H1 (cell line): ENCODE data around the gene PRRG3. TPM values are rescaled to one million over a fixed set of nuclear protein-coding genes. Genes with fewer than 3 reads are reported as not detected.

ENCODE experiments used
- CTCF ChIA-PET: fragments of 300-600 bp; sonication (Branson Sonifier 250); formaldehyde crosslinking; loops from one replicate; lab custom pipeline; 2021; ENCODE audit not compliant: partially characterized antibody; lab: Charles Lee
- POLR2A ChIA-PET: fragments of 300-600 bp; sonication (Branson Sonifier 250); formaldehyde crosslinking; loops from one replicate; lab custom pipeline; 2021; ENCODE audit warnings: inconsistent platforms; ENCODE audit not compliant: partially characterized antibody; lab: Charles Lee
- DNase-seq, 2 experiments: peaks; one replicate each; pipeline versions ENCODE4 v3.0.0 to v3.0.0-alpha.2; 2010 to 2022; ENCODE audit warnings: low spot score in 2 of 2, low read depth in 1 of 2, mixed read lengths in 1 of 2
- FAIRE-seq: peaks from 2 replicates; lab custom pipeline; 2011; peaks lifted over from hg19 to GRCh38; lab: Jason Lieb, UNC
- H2AFZ ChIP-seq: 2 replicates; pipeline ENCODE4 v1.8.1; 2012; ENCODE audit warnings: low read length, inconsistent platforms
- H2AK5ac ChIP-seq: 2 replicates; pipeline ENCODE4 v1.6.1; 2013; ENCODE audit warnings: low read depth, low read length
- H2BK120ac ChIP-seq: replicated peaks from 2 replicates; pipeline ENCODE3; 2013; ENCODE audit warnings: low read depth, low read length, inconsistent platforms
- H2BK12ac ChIP-seq: 2 replicates; pipeline ENCODE4 v1.6.1; 2013; ENCODE audit warnings: low read depth, low read length
- H2BK15ac ChIP-seq: 2 replicates; pipeline ENCODE4 v1.6.1; 2013; ENCODE audit warnings: low read length
- H2BK20ac ChIP-seq: 2 replicates; pipeline ENCODE4 v1.6.1; 2013; ENCODE audit warnings: low read length
- H2BK5ac ChIP-seq: 2 replicates; pipeline ENCODE4 v1.6.1; 2013; ENCODE audit warnings: low read depth, low read length
- H3K14ac ChIP-seq: 2 replicates; pipeline ENCODE4 v1.6.1; 2013; ENCODE audit warnings: inconsistent platforms; ENCODE audit not compliant: insufficient read length
- H3K18ac ChIP-seq: 2 replicates; pipeline ENCODE4 v1.6.1; 2013; ENCODE audit warnings: low read length; ENCODE audit errors: extremely low read depth
- H3K23ac ChIP-seq: 2 replicates; pipeline ENCODE4 v1.6.1; 2013; ENCODE audit warnings: inconsistent platforms; ENCODE audit not compliant: insufficient read length
- H3K23me2 ChIP-seq: 2 replicates; pipeline ENCODE4 v1.6.1; 2013; ENCODE audit warnings: low read depth, low read length
- H3K27ac ChIP-seq: 2 replicates; pipeline ENCODE4 v1.6.1; 2011; ENCODE audit warnings: low read depth, low read length, inconsistent platforms
- H3K27me3 ChIP-seq, 4 experiments: replicated peaks in 1 of 4; 1 replicate in 1 of 4; 2 replicates in 3 of 4; pipeline versions ENCODE4 v1.6.1 to v1.8.1; 2011 to 2013; ENCODE audit warnings: low read length in 3 of 4, mild to moderate bottlenecking in 3 of 4, inconsistent platforms in 2 of 4, mixed read lengths in 2 of 4, moderate library complexity in 1 of 4; ENCODE audit not compliant: control insufficient read depth in 3 of 4, insufficient read depth in 3 of 4; ENCODE audit errors: extremely low read depth in 1 of 4
- H3K36me3 ChIP-seq, 4 experiments: 2 replicates each; pipeline versions ENCODE4 v1.6.1 to v1.8.1; 2011 to 2013; ENCODE audit warnings: mild to moderate bottlenecking in 4 of 4, low read length in 3 of 4, moderate library complexity in 2 of 4, control low read depth in 1 of 4, inconsistent platforms in 1 of 4; ENCODE audit not compliant: insufficient read depth in 4 of 4, control insufficient read depth in 2 of 4
- H3K4ac ChIP-seq: replicated peaks from 2 replicates; pipeline ENCODE3; 2013; ENCODE audit warnings: low read length, low read depth, mixed read lengths, inconsistent platforms; ENCODE audit not compliant: insufficient read length
- H3K4me1 ChIP-seq, 4 experiments: replicated peaks in 1 of 4; 1 replicate in 1 of 4; 2 replicates in 3 of 4; pipeline versions ENCODE4 v1.6.1 to v1.8.1; 2011 to 2013; ENCODE audit warnings: low read length in 3 of 4, inconsistent platforms in 2 of 4, mixed read lengths in 1 of 4; ENCODE audit not compliant: insufficient read depth in 4 of 4, control insufficient read depth in 3 of 4
- H3K4me2 ChIP-seq, 2 experiments: 2 replicates each; pipeline versions ENCODE4 v1.6.1 to v1.8.1; 2011 to 2013; ENCODE audit warnings: low read depth in 2 of 2, low read length in 2 of 2, control low read depth in 1 of 2, inconsistent platforms in 1 of 2, mild to moderate bottlenecking in 1 of 2; ENCODE audit not compliant: insufficient read depth in 1 of 2
- H3K4me3 ChIP-seq, 4 experiments: fragments of 200-600, 300-600 bp in 1 of 4; sonication (generic), shearing (Covaris generic), sonication (Bioruptor Twin) in 1 of 4; 2 replicates each; pipeline versions ENCODE4 v1.5.1 to v1.8.1; 2011 to 2016; ENCODE audit warnings: low read length in 4 of 4, low read depth in 3 of 4, control low read depth in 2 of 4, inconsistent platforms in 2 of 4, mild to moderate bottlenecking in 2 of 4, mixed read lengths in 1 of 4, moderate library complexity in 1 of 4; ENCODE audit not compliant: insufficient read depth in 2 of 4; ENCODE audit errors: extremely low read depth in 1 of 4
- H3K56ac ChIP-seq: replicated peaks from 2 replicates; pipeline ENCODE3; 2013; ENCODE audit warnings: low read depth, mild to moderate bottlenecking, mixed read lengths, low read length, inconsistent platforms; ENCODE audit not compliant: insufficient read length
- H3K79me1 ChIP-seq: 2 replicates; pipeline ENCODE4 v1.6.1; 2013; ENCODE audit warnings: low read depth, low read length, control low read depth
- H3K79me2 ChIP-seq, 2 experiments: 2 replicates each; pipeline versions ENCODE4 v1.6.1 to v1.8.1; 2012 to 2013; ENCODE audit warnings: low read length in 2 of 2, mild to moderate bottlenecking in 2 of 2, inconsistent platforms in 1 of 2; ENCODE audit not compliant: insufficient read depth in 2 of 2, control insufficient read depth in 1 of 2
- H3K9ac ChIP-seq, 4 experiments: replicated peaks in 1 of 4; 1 replicate in 1 of 4; 2 replicates in 3 of 4; pipeline versions ENCODE4 v1.6.1 to v1.8.1; 2011 to 2013; ENCODE audit warnings: low read depth in 3 of 4, low read length in 3 of 4, control low read depth in 2 of 4, mild to moderate bottlenecking in 2 of 4, moderate library complexity in 2 of 4, inconsistent platforms in 1 of 4; ENCODE audit errors: extremely low read depth in 1 of 4
- H3K9me3 ChIP-seq, 2 experiments: 2 replicates each; pipeline versions ENCODE4 v1.6.1 to v1.8.1; 2012 to 2013; ENCODE audit warnings: mild to moderate bottlenecking in 2 of 2, moderate library complexity in 2 of 2, control low read depth in 1 of 2, inconsistent platforms in 1 of 2, low read depth in 1 of 2, low read length in 1 of 2, mixed read lengths in 1 of 2; ENCODE audit not compliant: insufficient read depth in 2 of 2
- H4K20me1 ChIP-seq, 2 experiments: replicated peaks in 1 of 2; 2 replicates each; pipeline versions ENCODE3 to v1.8.1; 2011 to 2013; ENCODE audit warnings: inconsistent platforms in 2 of 2, low read length in 2 of 2, mild to moderate bottlenecking in 1 of 2; ENCODE audit not compliant: insufficient read depth in 2 of 2, control insufficient read depth in 1 of 2
- H4K5ac ChIP-seq: 2 replicates; pipeline ENCODE4 v1.6.1; 2013; ENCODE audit warnings: low read length, low read depth, mixed read lengths, inconsistent platforms; ENCODE audit not compliant: insufficient read length
- H4K8ac ChIP-seq: 2 replicates; pipeline ENCODE4 v1.8.0; 2013; ENCODE audit warnings: mild to moderate bottlenecking, moderate library complexity, low read length, inconsistent platforms; ENCODE audit not compliant: insufficient read depth; ENCODE audit errors: extremely low read depth
- H4K91ac ChIP-seq: replicated peaks from 2 replicates; pipeline ENCODE3; 2013; ENCODE audit warnings: low read length, mixed read lengths, inconsistent platforms; ENCODE audit not compliant: insufficient read length
- TAF1 ChIP-seq: IDR thresholded peaks from 2 replicates; pipeline ENCODE4 v1.6.1; 2011; ENCODE audit warnings: mild to moderate bottlenecking, low read depth, low read length
- polyA plus RNA-seq, 7 experiments: library from polyadenylated mRNA; depleted of rRNA in 3 of 7; stranded (reverse) in 5 of 7; unstranded in 2 of 7; fragments of >200 nt in 5 of 7; fragments of 200-250 nt in 2 of 7; gene quantifications; 1 replicate in 5 of 7; 2 replicates in 1 of 7; 4 replicates in 1 of 7; pipeline versions ENCODE4 v1.2.1 to v1.2.3, GENCODE V29; 2011 to 2013; ENCODE audit warnings: missing spikeins in 2 of 7, mixed read lengths in 2 of 7
- total RNA-seq: library from RNA; stranded (reverse); fragmentation: NEBNext Ultra II Directional; extraction: Animal tissue kit (Norgen Biotek cat#: 25700); gene quantifications from 2 replicates; pipeline ENCODE4 v1.2.1, GENCODE V29; 2021

PRRG3 gene
- total and polyA plus RNA-seq, 2 of the 8 experiments (the other 6 are each of a cell fraction or from before 2014, with no cell fraction given) = 4.2 to 5.4 TPM

- no peak for TF ChIP-seq TAF1
- TF ChIP-seq, all 59 proteins: peak for 0
- CTCF ChIA-PET = interaction anchor here (0.6 kb wide), 1 partner anchor 916 kb away, joined by 3 read pairs; no protein-coding TSS in a partner anchor
- H2BK20ac ChIP-seq = no peak overlapping the region
- no peaks in the 10 kb centered on the region for H4K20me1 ChIP-seq
- H3K36me3 ChIP-seq = no peaks in the 10 kb centered on the region
- H3K14ac ChIP-seq = no peak overlapping the region
- no peak overlapping the region for H2AFZ ChIP-seq
- no peak overlapping the region for H3K4me2 ChIP-seq
- H3K18ac ChIP-seq = no peak overlapping the region
- H3K23ac ChIP-seq = no peak overlapping the region
- no peaks in the 10 kb centered on the region for H3K79me1 ChIP-seq
- no peaks in the 10 kb centered on the region for H3K23me2 ChIP-seq
- no peaks in the 10 kb centered on the region for H3K79me2 ChIP-seq
- H4K5ac ChIP-seq = no peak overlapping the region
- no peaks in the 10 kb centered on the region for H3K27me3 ChIP-seq
- POLR2A ChIA-PET = no interaction called here
- H2BK120ac ChIP-seq = no peak overlapping the region
- no peaks in the 10 kb centered on the region for H3K9me3 ChIP-seq
- FAIRE-seq (no peak), DNase-seq (no peak)
- no peaks in the 10 kb centered on the region for H3K4me1 ChIP-seq
- H2AK5ac ChIP-seq = no peak overlapping the region
- no peak overlapping the region for H3K4ac ChIP-seq
- H3K4me3 ChIP-seq = no peak overlapping the region
- no peak overlapping the region for H4K8ac ChIP-seq
- H3K27ac ChIP-seq = no peak overlapping the region
- H2BK12ac ChIP-seq = no peak overlapping the region
- H3K9ac ChIP-seq = no peak overlapping the region
- H4K91ac ChIP-seq = no peak overlapping the region
- H3K56ac ChIP-seq = no peak overlapping the region
- H2BK15ac ChIP-seq = no peak overlapping the region
- H2BK5ac ChIP-seq = no peak overlapping the region
These were observed 7.6 kb upstream of the PRRG3 start for GRCh38 chrX:151687635-151688034.
